Keratinocyte (primary cell): ENCODE results near the gene GPR107.

Experiments used
- EZH2 ChIP-seq: IDR thresholded peaks from one replicate; pipeline ENCODE4 v1.6.1; 2012; ENCODE audit warnings: inconsistent platforms, mild to moderate bottlenecking, low read length, moderate library complexity
- TF ChIP-seq, protein P1 (sequence below), 3 experiments: IDR thresholded peaks in 1 of 3; conservative IDR thresholded peaks in 1 of 3; optimal IDR thresholded peaks in 1 of 3; 2 replicates in 2 of 3; 3 replicates in 1 of 3; pipeline versions ENCODE3 to v1.5.1; 2011; ENCODE audit warnings: low read length in 3 of 3, mild to moderate bottlenecking in 3 of 3, moderate library complexity in 2 of 3, control low read depth in 1 of 3, inconsistent platforms in 1 of 3; ENCODE audit not compliant: insufficient read depth in 2 of 3; ENCODE audit errors: extremely low read depth in 1 of 3

DNA sequence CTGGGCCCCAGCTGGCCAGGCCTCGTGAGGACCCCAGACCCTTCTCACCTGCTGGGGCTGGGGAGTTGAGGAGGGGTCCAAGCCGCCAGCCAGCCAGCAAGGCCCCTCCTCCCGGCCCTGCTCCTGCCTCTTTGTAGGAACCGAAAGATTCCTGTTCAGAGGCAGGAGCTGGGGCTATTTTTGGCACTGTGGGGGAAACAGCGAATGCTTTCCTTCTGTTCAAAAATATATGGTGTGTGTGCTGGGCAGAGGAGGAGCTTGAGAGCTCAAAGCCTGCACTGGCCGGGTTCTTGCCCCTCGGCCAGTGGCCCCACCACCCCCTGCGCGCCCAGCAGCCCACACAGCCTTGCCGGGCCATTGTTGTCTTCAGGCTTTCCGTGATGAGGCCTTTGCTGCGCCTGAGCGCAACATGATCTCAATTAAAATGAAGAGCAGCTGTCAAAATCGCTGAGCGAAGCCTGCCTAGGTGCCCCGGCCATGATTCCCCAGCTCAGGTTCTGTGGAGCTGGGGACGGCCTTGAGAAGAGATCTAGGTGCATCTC is 131.9 kb downstream of the GPR107 start:
- TF ChIP-seq, protein P1, sequence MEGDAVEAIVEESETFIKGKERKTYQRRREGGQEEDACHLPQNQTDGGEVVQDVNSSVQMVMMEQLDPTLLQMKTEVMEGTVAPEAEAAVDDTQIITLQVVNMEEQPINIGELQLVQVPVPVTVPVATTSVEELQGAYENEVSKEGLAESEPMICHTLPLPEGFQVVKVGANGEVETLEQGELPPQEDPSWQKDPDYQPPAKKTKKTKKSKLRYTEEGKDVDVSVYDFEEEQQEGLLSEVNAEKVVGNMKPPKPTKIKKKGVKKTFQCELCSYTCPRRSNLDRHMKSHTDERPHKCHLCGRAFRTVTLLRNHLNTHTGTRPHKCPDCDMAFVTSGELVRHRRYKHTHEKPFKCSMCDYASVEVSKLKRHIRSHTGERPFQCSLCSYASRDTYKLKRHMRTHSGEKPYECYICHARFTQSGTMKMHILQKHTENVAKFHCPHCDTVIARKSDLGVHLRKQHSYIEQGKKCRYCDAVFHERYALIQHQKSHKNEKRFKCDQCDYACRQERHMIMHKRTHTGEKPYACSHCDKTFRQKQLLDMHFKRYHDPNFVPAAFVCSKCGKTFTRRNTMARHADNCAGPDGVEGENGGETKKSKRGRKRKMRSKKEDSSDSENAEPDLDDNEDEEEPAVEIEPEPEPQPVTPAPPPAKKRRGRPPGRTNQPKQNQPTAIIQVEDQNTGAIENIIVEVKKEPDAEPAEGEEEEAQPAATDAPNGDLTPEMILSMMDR (optimal IDR thresholded peaks at IDR 0.05 in 1 of 3, IDR thresholded peaks at IDR 0.05 in 1 of 3, conservative IDR thresholded peaks at IDR 0.05 in 1 of 3; ENCODE audit: extremely low read depth in 1 of 3, insufficient read depth in 2 of 3, low read length in 3 of 3): no peak
- TF ChIP-seq EZH2: no peak
